Islet precursor cell (in vitro differentiated cells): ENCODE results near the gene CRB3.

ENCODE experiments used
- DNase-seq: peaks from one replicate; pipeline ENCODE4 v3.0.0-alpha.2; 2018

The CRB3 gene

GRCh38 chr19:6433663-6434062, 30.4 kb upstream of the CRB3 start, which contains the start of gene SLC25A41:
Gene SLC25A41, minus strand, starts transcription at chr19:6433763. Its CDS starts 70 bp downstream, at chr19:6433693.
- no peak for DNase-seq

GRCh38 chr19:6439743-6440142, 24.3 kb upstream of the CRB3 start:
- DNase-seq, result no peak

DNA sequence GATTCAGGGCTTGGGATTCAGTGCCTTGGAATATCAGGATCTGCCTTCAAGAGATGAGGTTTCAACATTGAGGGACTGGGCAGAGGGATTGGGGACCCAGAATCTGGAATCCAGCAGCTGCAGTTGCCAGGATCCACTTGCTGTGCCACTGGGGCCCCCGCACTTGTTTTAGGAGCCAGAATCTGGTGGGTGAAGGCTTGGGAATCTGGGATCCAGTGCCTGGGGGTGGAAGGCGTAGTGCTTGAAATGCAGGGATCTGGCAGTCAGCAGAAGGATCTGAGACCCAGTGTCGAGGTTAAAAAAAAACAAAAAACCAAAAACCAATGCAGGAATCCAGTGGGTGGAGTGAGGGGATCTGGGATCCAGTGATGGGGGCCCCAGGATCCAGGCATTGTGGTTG, 23.2 kb upstream of the CRB3 start:
- no peak for DNase-seq

- no peak for DNase-seq
Observed at GRCh38 chr19:6442087-6442688, 21.9 kb upstream of the CRB3 start.

- no peak for DNase-seq
Observed at GRCh38 chr19:6443986-6444385, 20.1 kb upstream of the CRB3 start.

GRCh38 chr19:6446452-6446851, 17.6 kb upstream of the CRB3 start:
- no peak for DNase-seq

GRCh38 chr19:6448045-6448444, 16.0 kb upstream of the CRB3 start:
- DNase-seq, result no peak

- no peak for DNase-seq
Observed at GRCh38 chr19:6450166-6450565, 13.9 kb upstream of the CRB3 start.

GRCh38 chr19:6451583-6452222, 12.4 kb upstream of the CRB3 start:
- no peak for DNase-seq

GRCh38 chr19:6452223-6452614, 11.9 kb upstream of the CRB3 start:
- no peak for DNase-seq

GRCh38 chr19:6452899-6453298, 11.2 kb upstream of the CRB3 start:
- no peak for DNase-seq

GRCh38 chr19:6453951-6454565, 10.0 kb upstream of the CRB3 start:
- DNase-seq, result no peak

GRCh38 chr19:6455924-6456323, 8.1 kb upstream of the CRB3 start:
- DNase-seq, result no peak

GRCh38 chr19:6457958-6458694, 5.9 kb upstream of the CRB3 start:
- no peak for DNase-seq

DNA sequence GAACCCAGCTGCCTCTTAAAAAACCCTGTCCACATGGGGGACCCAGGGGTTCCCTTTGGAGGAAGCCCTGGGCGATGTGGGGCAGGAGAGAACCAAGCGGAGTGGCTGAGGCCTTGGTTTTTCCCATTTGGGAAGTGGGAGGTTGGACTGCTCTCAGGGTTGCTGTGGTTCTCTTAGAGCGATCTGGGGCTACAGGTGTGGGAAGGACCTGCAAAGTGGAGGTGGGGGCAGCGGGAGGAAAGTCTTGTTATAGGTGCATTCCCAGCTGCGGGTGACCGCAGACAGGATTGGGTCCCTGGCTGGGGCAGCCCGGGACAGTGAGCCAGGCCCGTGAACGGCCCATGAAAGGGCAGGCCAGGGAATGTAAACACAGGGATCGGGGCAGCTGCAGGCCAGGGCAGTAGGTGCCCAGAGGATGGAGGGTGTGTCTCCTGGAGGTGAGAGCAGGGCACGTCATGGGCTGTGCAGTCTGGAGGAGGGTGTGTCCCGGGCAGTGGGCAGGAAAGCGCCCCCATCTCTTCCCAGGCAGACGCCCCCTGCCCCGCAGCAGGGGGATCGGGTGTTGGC, 5.3 kb upstream of the CRB3 start:
- peak; percentile 60 for DNase-seq

DNA sequence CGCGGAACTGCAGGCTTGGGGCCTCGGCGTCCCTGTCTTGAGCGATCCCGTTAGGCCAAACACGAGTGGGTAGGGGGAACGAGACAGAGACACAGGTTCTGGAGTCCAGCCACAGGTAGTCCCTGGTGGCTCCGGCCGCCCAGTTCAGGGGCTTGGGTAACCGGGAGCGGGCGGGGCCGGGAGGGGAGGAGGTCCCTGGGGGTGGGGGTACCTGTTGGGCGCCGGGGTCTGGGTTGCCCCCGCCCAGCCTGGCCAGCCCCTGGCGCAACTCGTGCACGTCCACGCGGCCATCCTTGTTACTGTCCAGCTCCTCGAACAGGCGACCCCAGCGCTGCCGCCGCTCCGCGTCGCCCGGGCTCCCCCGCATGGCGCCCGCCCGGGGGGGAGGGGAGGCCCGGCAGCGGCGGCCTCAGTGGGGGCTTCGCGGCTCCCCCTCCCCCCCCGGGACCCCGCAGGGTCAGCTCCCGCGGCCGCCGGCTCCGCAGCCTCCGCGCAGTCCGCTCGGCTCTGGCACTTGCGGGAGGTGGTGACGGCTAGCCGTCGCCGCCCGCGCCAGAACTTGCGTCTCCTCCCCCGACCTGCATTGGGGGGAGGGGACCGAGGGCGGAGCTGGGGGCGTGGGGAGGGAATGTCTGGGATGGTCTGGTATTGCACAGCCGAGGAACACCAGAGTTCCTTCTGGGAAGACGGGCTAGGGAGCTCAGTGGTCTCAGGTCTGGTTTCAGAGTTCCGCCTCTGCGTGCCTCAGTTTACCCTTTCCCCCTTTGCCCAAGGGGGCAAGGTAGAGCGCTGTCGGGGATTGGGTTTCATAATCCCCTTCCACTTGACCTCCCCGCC, 4.6 kb upstream of the CRB3 start, which contains the start of gene SLC25A23:
Gene SLC25A23, minus strand, starts transcription at position 531 of the 837 bp plus-strand sequence. Its CDS starts 164 bp downstream, at position 367.
- DNase-seq, result peak; percentile 91

GRCh38 chr19:6460099-6460884, 3.8 kb upstream of the CRB3 start:
- DNase-seq, result peak; percentile 98

GRCh38 chr19:6465006-6465405, 935 bp downstream of the CRB3 start:
- DNase-seq, result no peak

GRCh38 chr19:6465663-6466062, 1.6 kb downstream of the CRB3 start:
- DNase-seq, result no peak

DNA sequence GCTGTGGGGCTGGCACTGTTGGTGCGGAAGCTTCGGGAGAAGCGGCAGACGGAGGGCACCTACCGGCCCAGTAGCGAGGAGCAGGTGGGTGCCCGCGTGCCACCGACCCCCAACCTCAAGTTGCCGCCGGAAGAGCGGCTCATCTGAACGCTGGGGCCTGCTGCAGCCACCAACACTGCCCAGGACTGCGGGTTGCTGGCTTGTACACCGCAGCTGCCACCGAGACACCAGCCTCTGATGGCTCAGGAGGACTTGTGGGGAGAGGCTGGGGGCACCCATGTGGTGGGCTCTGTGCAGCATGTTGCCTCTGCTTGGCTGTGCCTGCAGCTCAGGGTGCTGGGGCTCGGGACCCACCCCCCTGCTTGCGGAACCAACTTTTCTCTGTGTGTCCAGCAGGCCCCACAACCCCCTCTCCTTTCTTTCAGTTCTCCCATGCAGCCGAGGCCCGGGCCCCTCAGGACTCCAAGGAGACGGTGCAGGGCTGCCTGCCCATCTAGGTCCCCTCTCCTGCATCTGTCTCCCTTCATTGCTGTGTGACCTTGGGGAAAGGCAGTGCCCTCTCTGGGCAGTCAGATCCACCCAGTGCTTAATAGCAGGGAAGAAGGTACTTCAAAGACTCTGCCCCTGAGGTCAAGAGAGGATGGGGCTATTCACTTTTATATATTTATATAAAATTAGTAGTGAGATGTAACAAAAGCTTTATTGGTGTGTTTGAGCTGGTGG, 2.6 kb downstream of the CRB3 start:
- no peak for DNase-seq

DNA sequence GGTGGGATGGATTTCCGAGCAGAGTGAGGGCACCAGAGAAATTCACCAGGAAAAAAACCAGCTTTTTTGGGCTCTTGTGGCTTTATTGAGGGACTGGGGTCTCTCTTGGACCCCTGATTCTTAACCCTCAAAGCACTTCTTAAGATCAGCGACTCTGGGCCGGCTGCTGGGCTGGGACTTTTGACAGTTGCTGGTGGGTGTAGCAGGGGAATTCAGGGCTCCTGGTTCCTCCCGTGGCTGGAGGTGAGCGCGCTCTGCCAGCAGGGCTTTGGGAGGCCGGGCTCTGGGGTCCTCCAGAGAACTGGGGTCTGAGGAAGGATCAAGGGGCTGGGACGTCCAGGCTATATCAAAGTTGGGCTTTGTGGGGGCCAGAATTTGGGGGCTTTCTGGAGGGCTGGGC, 3.3 kb downstream of the CRB3 start:
- DNase-seq, result no peak
